PC-9 (cell line): ENCODE measurements around the gene KCNN3.

Source experiments
- EZH2 ChIP-seq: fragments of 200-600 bp; sonication (generic); IDR thresholded peaks from 2 replicates; pipeline ENCODE4 v1.8.0; 2017; ENCODE audit warnings: antibody characterized with exemption, low read depth
- TF ChIP-seq, protein P1 (sequence below): fragments of 200-600 bp; sonication (generic); conservative IDR thresholded peaks from 2 replicates; pipeline ENCODE4 v1.6.1; 2017; ENCODE audit warnings: mixed run types, antibody characterized with exemption, mild to moderate bottlenecking, moderate library complexity

DNA sequence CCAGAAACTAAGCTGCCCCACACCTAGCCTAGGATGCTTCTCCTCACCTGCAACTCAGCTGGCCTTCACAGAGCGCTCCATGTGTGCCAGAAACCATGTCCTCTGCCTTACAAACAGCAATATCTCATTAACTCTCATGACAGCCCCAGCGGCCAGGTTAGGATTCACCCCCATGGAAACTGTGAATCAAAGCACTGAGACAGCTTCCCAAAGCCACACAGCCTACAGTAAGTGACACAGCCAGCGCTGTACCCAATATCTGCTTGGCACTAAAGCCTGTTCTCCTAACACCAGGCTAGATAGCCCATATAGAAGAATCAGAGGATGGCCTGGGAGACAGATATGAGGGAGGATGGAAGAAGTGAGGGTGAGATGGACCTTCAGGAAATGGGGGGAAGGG, 13.5 kb downstream of the KCNN3 start:
- no peak for TF ChIP-seq EZH2
- TF ChIP-seq, protein P1, sequence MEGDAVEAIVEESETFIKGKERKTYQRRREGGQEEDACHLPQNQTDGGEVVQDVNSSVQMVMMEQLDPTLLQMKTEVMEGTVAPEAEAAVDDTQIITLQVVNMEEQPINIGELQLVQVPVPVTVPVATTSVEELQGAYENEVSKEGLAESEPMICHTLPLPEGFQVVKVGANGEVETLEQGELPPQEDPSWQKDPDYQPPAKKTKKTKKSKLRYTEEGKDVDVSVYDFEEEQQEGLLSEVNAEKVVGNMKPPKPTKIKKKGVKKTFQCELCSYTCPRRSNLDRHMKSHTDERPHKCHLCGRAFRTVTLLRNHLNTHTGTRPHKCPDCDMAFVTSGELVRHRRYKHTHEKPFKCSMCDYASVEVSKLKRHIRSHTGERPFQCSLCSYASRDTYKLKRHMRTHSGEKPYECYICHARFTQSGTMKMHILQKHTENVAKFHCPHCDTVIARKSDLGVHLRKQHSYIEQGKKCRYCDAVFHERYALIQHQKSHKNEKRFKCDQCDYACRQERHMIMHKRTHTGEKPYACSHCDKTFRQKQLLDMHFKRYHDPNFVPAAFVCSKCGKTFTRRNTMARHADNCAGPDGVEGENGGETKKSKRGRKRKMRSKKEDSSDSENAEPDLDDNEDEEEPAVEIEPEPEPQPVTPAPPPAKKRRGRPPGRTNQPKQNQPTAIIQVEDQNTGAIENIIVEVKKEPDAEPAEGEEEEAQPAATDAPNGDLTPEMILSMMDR = no peak
